OCI-LY1 (cell line): ENCODE data around the gene CHRNB1.

Experiments used
- H2AFZ ChIP-seq: fragments of 200-600 bp; sonication (generic), shearing (Covaris generic); 2 replicates; pipeline ENCODE4 v1.6.0; 2014; ENCODE audit warnings: antibody characterized with exemption, mild to moderate bottlenecking, low read length
- H3F3A ChIP-seq: fragments of 200-600 bp; sonication (generic), shearing (Covaris generic); 2 replicates; pipeline ENCODE4 v1.6.0; 2014; ENCODE audit warnings: mild to moderate bottlenecking, antibody characterized with exemption, low read length, moderate library complexity; ENCODE audit not compliant: insufficient read depth
- H3K27ac ChIP-seq: fragments of 200-600 bp; sonication (generic); 2 replicates; pipeline ENCODE4 v1.5.1; 2014; ENCODE audit warnings: low read length, mixed run types, mild to moderate bottlenecking, low read depth; ENCODE audit not compliant: poor library complexity, severe bottlenecking
- H3K27me3 ChIP-seq: fragments of 200-600 bp; sonication (generic); 2 replicates; pipeline ENCODE4 v1.6.0; 2014; ENCODE audit warnings: antibody characterized with exemption, mild to moderate bottlenecking, low read length, moderate library complexity; ENCODE audit not compliant: insufficient read depth
- H3K36me3 ChIP-seq: fragments of 200-600 bp; sonication (generic); 2 replicates; pipeline ENCODE4 v1.6.1; 2014; ENCODE audit warnings: mild to moderate bottlenecking, antibody characterized with exemption, low read length, moderate library complexity, mixed read lengths; ENCODE audit not compliant: insufficient read depth
- H3K4me1 ChIP-seq: fragments of 200-600 bp; sonication (generic); 2 replicates; pipeline ENCODE4 v1.5.1; 2014; ENCODE audit warnings: mild to moderate bottlenecking, low read length, moderate library complexity; ENCODE audit not compliant: insufficient read depth, severe bottlenecking
- H3K4me2 ChIP-seq: fragments of 200-600 bp; sonication (generic), shearing (Covaris generic); 2 replicates; pipeline ENCODE4 v1.6.1; 2014; ENCODE audit warnings: low read length
- H3K4me3 ChIP-seq: fragments of 200-600 bp; sonication (generic); 2 replicates; pipeline ENCODE4 v1.5.1; 2014; ENCODE audit warnings: low read length, low read depth, mild to moderate bottlenecking, mixed read lengths; ENCODE audit not compliant: poor library complexity, severe bottlenecking
- H3K79me2 ChIP-seq: fragments of 200-600 bp; shearing (Covaris generic); 2 replicates; pipeline ENCODE4 v1.6.1; 2016; ENCODE audit warnings: mixed run types, low read length, mixed read lengths; ENCODE audit not compliant: insufficient read depth
- H3K9ac ChIP-seq: fragments of 200-600 bp; sonication (generic), shearing (Covaris generic); 2 replicates; pipeline ENCODE4 v1.6.1; 2014; ENCODE audit warnings: mild to moderate bottlenecking, low read length, mixed read lengths
- H3K9me2 ChIP-seq: fragments of 200-600 bp; sonication (generic), shearing (Covaris generic); 2 replicates; pipeline ENCODE4 v1.6.1; 2014; ENCODE audit warnings: low read depth, mild to moderate bottlenecking, low read length, mixed read lengths
- H3K9me3 ChIP-seq: fragments of 200-600 bp; shearing (Covaris generic); 2 replicates; pipeline ENCODE4 v1.6.1; 2014; ENCODE audit warnings: low read length, mixed read lengths
- H4K20me1 ChIP-seq: fragments of 200-600 bp; sonication (generic), shearing (Covaris generic); 2 replicates; pipeline ENCODE4 v1.6.0; 2016; ENCODE audit warnings: mild to moderate bottlenecking, low read length; ENCODE audit not compliant: insufficient read depth
- CTCF ChIP-seq: fragments of 200-600 bp; sonication (generic), shearing (Covaris generic); IDR thresholded peaks from 2 replicates; pipeline ENCODE4 v1.5.1; 2017; ENCODE audit warnings: mild to moderate bottlenecking, antibody characterized with exemption, low read length, moderate library complexity, mixed read lengths
- EZH2 ChIP-seq: fragments of 200-600 bp; sonication (generic), shearing (Covaris generic); IDR thresholded peaks from 2 replicates; pipeline ENCODE4 v1.8.0; 2017; ENCODE audit warnings: borderline replicate concordance, mixed run types, mild to moderate bottlenecking, antibody characterized with exemption, low read length, moderate library complexity, mixed read lengths

Gene CHRNB1

GRCh38 chr17:7441266-7441665 lies 3.6 kb upstream of the CHRNB1 start:
- H3K27ac ChIP-seq: no peak overlapping the region
- peaks cover 3% of the 10 kb centered on the region; the same call in 1 of the 2 replicates for H3K36me3 ChIP-seq
- no peak overlapping the region for H3K4me3 ChIP-seq

DNA sequence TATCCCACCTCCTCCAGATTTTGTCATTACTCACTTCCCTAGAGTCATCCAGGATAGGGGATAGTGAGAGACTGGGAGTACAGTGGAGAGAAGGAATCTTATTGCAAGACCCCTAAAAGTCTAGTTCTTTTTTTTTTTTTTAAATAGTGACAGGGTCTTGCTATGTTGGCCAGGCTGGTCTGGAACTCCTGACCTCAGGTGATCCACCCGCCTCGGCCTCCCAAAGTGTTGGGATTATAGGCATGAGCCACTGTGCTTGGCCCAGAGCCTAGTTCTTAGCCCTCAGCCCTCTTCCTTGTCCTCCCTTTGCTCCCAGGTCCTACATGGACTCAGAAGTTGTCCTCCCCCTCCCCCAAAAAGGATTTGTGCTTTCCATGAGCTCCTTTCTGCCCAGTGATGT lies 2.7 kb upstream of the CHRNB1 start:
- Histone ChIP-seq H3K27me3 (peaks cover 25% of the 10 kb centered on the region), H3K9me3 (no peaks in the 10 kb centered on the region), H3K4me3 (no peak overlapping the region), H3K27ac (no peak overlapping the region), H3K9me2 (no peaks in the 10 kb centered on the region), H3K36me3 (peaks cover 3% of the 10 kb centered on the region; the same call in 1 of the 2 replicates), H3F3A (no peaks in the 10 kb centered on the region), H3K9ac (no peak overlapping the region), H2AFZ (no peak overlapping the region), H4K20me1 (no peaks in the 10 kb centered on the region), H3K4me2 (no peak overlapping the region), H3K79me2 (no peaks in the 10 kb centered on the region), H3K4me1 (peaks cover 50% of the 10 kb centered on the region)
- TF ChIP-seq CTCF (no peak), EZH2 (no peak)

More at GRCh38 chr17:7441266-7441665, 3.6 kb upstream of the CHRNB1 start:
- TF ChIP-seq CTCF (no peak), EZH2 (no peak)
- no peak overlapping the region for H3K9ac ChIP-seq
- H3K79me2 ChIP-seq: no peaks in the 10 kb centered on the region
- peaks cover 21% of the 10 kb centered on the region for H3K27me3 ChIP-seq
- H2AFZ ChIP-seq: no peak overlapping the region
- H4K20me1 ChIP-seq: no peaks in the 10 kb centered on the region
- H3K9me3 ChIP-seq: no peaks in the 10 kb centered on the region
- peaks cover 56% of the 10 kb centered on the region for H3K4me1 ChIP-seq
- H3K9me2 ChIP-seq: no peaks in the 10 kb centered on the region
- H3K4me2 ChIP-seq: no peak overlapping the region
- H3F3A ChIP-seq: no peaks in the 10 kb centered on the region

GRCh38 chr17:7443499-7444485 lies 1.1 kb upstream of the CHRNB1 start:
- no peak overlapping the region for H3K27ac ChIP-seq
- no peak overlapping the region for H3K4me2 ChIP-seq

More at GRCh38 chr17:7443499-7444485, 1.1 kb upstream of the CHRNB1 start:
- TF ChIP-seq EZH2: no peak
- no peak for TF ChIP-seq CTCF
- Histone ChIP-seq H3K9me3 (no peaks in the 10 kb centered on the region), H2AFZ (no peak overlapping the region), H3F3A (no peaks in the 10 kb centered on the region), H3K9me2 (no peaks in the 10 kb centered on the region), H3K27me3 (peaks cover 19% of the 10 kb centered on the region), H3K4me3 (no peak overlapping the region), H3K4me1 (peaks cover 33% of the 10 kb centered on the region), H3K9ac (no peak overlapping the region), H4K20me1 (no peaks in the 10 kb centered on the region), H3K79me2 (no peaks in the 10 kb centered on the region), H3K36me3 (no peaks in the 10 kb centered on the region)
